ENCODE data around the gene SESN3. TPM values are rescaled to one million over a fixed set of nuclear protein-coding genes. Genes with fewer than 3 reads are reported as not detected.
"Not testable (repeated sequence)": the region's sequence is repeated elsewhere in the genome, so short reads cannot be mapped to it uniquely, and the experiment has no call there.

SESN3 gene
- total RNA-seq, 1 donor = 105 TPM

DNA sequence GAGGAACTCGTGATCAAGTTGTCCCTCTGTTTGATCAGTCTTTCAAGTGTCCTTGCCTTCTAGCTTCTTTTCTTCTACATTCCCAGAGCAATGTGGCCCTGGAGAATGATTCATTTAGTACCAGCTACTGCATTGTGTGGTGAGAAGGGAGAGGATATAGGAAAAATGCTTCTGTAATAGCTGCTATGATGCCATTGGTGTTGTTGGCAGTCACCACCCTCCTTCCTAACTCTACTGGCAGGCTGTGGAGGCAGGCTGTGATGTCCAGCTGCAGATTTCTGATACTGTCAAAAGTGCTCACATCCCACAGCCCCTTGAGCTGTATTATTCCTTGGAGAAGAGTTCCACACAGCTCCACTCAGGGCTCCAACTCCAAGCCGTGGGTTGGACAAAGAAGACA lies 88.6 kb downstream of the SESN3 start:
- Histone ChIP-seq H3K4me1 (ENCODE audit: insufficient read depth, low read length) (peaks cover 3% of the 10 kb centered on the region), H3K9me3 (ENCODE audit: low read depth, low read length) (no peaks in the 10 kb centered on the region), H3K27me3 (ENCODE audit: insufficient read depth, low read length) (peaks cover 8% of the 10 kb centered on the region), H3K4me3 (ENCODE audit: low read length) (no peak overlapping the region)

DNA sequence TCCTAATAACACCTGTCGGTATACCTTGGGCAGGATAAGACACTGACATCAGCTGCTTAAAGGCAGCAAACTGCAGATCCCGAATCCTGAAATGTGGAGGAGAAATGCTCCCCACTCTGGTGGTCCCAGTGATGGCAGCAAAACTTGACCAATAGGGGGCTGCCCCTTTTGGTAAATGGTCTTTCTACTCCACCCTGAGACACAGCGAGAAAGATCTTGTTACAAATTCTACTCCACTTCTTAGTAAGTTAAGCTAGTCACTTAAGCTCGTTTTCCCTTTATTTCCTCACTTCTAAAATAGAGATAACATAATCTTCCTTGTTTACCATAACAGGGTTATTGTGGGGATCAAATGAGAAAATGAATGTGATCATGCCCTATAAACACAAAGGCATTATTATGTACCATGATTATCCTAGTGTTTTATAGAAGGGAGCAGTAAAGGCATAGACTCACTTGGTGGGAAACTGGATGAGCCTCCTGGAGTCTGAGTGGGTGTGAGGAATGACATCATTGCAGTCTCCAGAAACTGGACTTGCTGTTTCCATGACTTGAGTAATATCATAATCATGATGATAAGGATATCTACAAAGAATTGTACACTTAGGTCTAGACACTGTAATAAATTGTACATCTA lies 90.5 kb downstream of the SESN3 start:
- H3K4me3 ChIP-seq (ENCODE audit: low read length) = no peak overlapping the region
- no peaks in the 10 kb centered on the region for H3K9me3 ChIP-seq (ENCODE audit: low read depth, low read length)
- H3K4me1 ChIP-seq (ENCODE audit: insufficient read depth, low read length) = no peaks in the 10 kb centered on the region
- H3K27me3 ChIP-seq (ENCODE audit: insufficient read depth, low read length) = peaks cover 8% of the 10 kb centered on the region

DNA sequence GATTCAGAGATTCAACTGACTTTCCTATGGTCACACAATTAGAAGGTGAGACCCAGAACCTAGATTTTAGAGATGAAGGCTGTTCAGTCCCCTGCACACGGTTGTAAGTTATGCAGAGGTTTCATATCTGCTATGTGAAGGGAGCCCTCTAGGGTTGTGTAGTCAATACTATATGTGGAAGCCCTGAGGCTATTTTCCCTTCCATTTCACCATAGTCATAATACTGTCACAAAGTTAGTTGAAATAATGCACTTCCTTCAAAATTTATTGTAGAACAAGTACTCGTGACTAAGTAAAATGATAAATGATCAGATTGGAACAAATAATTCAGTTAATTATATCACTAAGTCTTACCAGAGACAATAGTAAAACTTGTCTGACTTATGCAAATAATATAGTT lies 92.6 kb downstream of the SESN3 start:
- Histone ChIP-seq H3K4me3 (ENCODE audit: low read length) (no peak overlapping the region), H3K4me1 (ENCODE audit: insufficient read depth, low read length) (no peaks in the 10 kb centered on the region), H3K9me3 (ENCODE audit: low read depth, low read length) (no peaks in the 10 kb centered on the region), H3K27me3 (ENCODE audit: insufficient read depth, low read length) (peaks cover 8% of the 10 kb centered on the region)

DNA sequence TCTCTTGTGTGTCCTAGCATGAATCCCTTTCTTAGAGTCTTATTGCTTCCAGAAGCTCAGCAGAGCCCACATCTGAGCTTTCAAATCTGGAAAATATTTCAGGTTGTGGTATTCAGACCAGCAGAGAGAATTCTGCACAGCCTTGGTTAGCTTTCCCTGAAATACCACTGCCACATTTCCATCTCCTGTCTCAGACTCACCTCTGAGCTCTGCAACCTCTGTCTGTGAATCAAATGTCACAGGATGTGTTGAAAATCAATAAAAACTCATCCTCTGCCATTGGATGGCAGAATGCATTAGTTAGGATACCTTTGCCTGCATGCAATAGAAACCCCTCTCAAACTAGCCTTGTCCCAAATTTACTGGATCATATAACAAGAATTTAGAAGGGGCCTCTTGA lies 93.7 kb downstream of the SESN3 start:
- Histone ChIP-seq H3K9me3 (ENCODE audit: low read depth, low read length) (no peaks in the 10 kb centered on the region), H3K4me3 (ENCODE audit: low read length) (no peak overlapping the region), H3K4me1 (ENCODE audit: insufficient read depth, low read length) (no peaks in the 10 kb centered on the region), H3K27me3 (ENCODE audit: insufficient read depth, low read length) (peaks cover 8% of the 10 kb centered on the region)

DNA sequence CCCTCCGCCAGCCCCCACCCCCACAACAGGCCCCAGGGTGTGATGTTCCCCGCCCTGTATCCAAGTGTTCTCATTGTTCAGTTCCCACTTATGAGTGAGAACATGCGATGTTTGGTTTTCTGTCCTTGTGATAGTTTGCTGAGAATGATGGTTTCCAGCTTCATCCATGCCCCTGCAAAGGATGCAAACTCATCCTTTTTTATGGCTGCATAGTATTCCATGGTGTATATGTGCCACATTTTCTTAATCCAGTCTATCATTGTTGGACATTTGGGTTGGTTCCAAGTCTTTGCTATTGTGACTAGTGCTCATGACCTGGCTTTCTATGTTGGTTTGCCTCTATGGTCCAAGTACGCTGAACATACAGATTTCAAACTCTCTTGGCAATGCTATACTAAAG lies 94.3 kb downstream of the SESN3 start:
- not testable (repeated sequence) for H3K4me3 ChIP-seq (ENCODE audit: low read length); H3K4me1 ChIP-seq (ENCODE audit: insufficient read depth, low read length); H3K9me3 ChIP-seq (ENCODE audit: low read depth, low read length); H3K27me3 ChIP-seq (ENCODE audit: insufficient read depth, low read length)

DNA sequence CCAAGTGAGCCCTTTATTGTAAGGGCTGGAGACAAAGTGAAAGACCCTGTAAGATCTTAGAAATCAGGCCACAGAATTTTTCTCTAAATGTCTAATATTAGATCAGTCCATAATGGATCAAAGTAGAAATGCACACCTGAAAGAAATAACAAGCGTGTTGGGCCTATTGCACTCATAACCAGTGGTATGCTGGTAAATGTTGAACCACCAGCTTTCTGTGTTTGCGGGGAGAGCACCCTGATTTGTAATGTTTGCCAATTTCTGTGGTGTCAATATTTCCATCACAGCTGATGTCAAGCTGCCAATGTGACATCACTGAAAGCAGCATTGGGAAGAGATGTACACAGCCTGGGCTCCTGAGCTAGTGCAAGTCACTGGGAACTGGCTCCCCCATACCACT lies 95.1 kb downstream of the SESN3 start:
- peaks cover 3% of the 10 kb centered on the region for H3K27me3 ChIP-seq (ENCODE audit: insufficient read depth, low read length)
- no peak overlapping the region for H3K4me3 ChIP-seq (ENCODE audit: low read length)
- no peaks in the 10 kb centered on the region for H3K9me3 ChIP-seq (ENCODE audit: low read depth, low read length)
- H3K4me1 ChIP-seq (ENCODE audit: insufficient read depth, low read length) = no peaks in the 10 kb centered on the region

DNA sequence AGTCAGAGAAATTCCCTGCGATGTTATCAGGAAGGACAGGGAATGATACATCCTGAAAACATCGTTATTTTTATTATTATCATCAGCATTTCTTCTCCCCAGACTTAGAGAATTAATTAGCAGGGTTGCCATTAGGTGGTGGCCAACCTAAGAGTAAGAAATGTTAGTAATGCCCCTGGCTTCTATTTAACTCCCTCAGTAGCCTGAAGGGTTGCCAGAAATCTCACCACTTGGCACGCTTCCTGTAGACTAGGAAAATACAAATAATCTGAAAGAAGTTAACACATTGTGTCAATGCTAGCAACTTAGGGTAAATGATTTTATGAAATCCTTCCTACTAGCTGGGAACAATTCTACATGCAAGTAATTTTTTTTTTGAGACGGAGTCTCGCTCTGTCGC lies 95.8 kb downstream of the SESN3 start:
- Histone ChIP-seq H3K4me1 (ENCODE audit: insufficient read depth, low read length) (no peaks in the 10 kb centered on the region), H3K27me3 (ENCODE audit: insufficient read depth, low read length) (no peaks in the 10 kb centered on the region), H3K4me3 (ENCODE audit: low read length) (no peak overlapping the region), H3K9me3 (ENCODE audit: low read depth, low read length) (no peaks in the 10 kb centered on the region)

DNA sequence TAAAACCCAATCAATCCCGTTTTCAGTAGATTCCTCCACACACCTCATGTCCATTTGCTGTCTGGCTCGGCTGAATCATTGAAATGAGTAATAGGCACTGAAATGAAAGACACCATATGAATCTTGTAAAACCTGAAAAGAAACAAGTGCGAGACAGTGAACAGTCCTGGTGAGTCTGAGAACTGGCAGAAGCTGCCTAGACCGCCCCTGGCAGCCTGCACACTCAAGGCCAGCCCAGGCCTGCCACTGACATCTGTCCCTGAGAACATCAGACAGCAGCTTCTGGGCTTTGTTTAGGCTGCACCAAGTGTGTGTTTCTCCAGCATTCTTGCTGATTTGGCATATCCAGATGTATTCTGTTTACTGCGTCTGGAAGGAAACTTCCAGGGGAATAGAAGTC lies 96.5 kb downstream of the SESN3 start:
- H3K4me3 ChIP-seq (ENCODE audit: low read length) = no peak overlapping the region
- no peaks in the 10 kb centered on the region for H3K4me1 ChIP-seq (ENCODE audit: insufficient read depth, low read length)
- H3K9me3 ChIP-seq (ENCODE audit: low read depth, low read length) = no peaks in the 10 kb centered on the region
- no peaks in the 10 kb centered on the region for H3K27me3 ChIP-seq (ENCODE audit: insufficient read depth, low read length)

DNA sequence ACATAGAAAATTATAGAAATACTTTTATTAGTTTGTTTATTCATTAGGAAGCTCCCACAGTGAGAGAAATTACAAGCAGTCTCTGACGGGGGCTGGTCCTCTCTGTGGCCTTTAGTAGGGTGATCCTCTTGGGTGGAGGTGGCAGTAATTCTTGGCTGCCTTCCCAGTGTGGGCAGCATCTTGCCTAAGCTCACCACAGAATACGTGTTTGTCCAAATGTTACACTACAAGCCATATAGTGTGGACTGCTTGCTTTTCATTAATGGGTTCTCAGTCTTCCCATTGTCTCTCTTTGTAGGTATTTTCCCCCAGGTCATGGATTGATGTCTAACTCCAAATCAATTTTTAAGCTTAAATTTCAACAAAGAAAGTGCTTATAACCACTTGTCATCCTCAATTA lies 98.0 kb downstream of the SESN3 start:
- no peaks in the 10 kb centered on the region for H3K4me1 ChIP-seq (ENCODE audit: insufficient read depth, low read length)
- no peaks in the 10 kb centered on the region for H3K9me3 ChIP-seq (ENCODE audit: low read depth, low read length)
- no peaks in the 10 kb centered on the region for H3K27me3 ChIP-seq (ENCODE audit: insufficient read depth, low read length)
- H3K4me3 ChIP-seq (ENCODE audit: low read length) = no peak overlapping the region

DNA sequence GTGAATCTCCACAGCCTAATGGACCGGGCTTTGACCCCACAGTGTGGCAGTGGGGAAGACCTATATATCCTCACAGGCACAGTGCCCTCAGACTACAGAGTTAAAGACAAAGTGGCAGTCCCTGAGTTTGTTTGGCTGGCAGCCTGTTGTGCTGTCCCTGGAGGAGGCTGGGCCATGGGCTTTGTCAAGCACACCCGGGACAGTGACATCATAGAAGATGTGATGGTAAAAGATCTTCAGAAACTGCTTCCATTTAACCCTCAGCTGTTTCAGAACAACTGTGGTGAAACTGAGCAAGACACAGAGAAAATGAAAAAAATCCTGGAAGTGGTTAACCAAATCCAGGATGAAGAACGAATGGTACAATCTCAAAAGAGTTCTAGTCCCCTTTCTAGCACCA lies 102.4 kb downstream of the SESN3 start:
- no peaks in the 10 kb centered on the region for H3K4me1 ChIP-seq (ENCODE audit: insufficient read depth, low read length)
- no peaks in the 10 kb centered on the region for H3K9me3 ChIP-seq (ENCODE audit: low read depth, low read length)
- no peak overlapping the region for H3K4me3 ChIP-seq (ENCODE audit: low read length)
- H3K27me3 ChIP-seq (ENCODE audit: insufficient read depth, low read length) = no peaks in the 10 kb centered on the region

DNA sequence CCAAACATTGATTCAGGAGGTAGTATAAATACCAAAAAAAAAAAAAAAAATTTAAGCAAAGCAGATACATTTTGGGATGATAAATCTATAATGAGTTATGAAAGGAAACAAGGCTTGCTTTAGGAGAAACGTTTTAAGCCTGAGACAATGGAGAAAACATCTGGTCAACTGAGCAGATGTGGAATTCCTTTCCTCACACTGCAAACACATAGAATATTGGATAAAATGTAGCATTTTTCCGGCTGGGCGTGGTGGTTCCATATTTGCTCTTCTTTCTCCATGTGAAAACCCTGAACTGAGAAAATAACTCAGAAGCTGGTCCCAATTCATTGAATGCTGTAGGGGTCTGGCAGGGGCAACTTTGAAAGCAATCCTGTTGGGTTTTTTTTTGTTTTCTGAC lies 107.4 kb downstream of the SESN3 start:
- no peaks in the 10 kb centered on the region for H3K27me3 ChIP-seq (ENCODE audit: insufficient read depth, low read length)
- no peak overlapping the region for H3K4me3 ChIP-seq (ENCODE audit: low read length)
- H3K4me1 ChIP-seq (ENCODE audit: insufficient read depth, low read length) = no peaks in the 10 kb centered on the region
- H3K9me3 ChIP-seq (ENCODE audit: low read depth, low read length) = no peaks in the 10 kb centered on the region

DNA sequence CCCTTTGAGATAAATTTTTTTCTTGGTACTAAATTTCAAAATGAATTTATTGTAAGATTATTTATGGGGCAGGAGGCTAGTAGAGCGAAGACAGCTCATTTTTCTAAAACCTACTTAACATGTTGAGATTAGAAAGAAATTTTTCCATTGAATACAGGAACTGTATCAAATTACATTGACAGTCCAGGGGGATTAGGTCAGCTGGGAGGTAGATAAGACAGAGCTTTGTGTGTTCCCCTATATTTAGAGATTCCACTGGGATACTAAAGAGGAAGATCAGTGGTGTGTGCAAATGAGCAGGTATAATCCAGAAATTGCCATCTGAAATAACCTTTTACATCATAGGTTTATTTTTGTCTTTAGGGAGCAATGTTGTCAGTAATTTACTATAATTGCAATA lies 109.3 kb downstream of the SESN3 start:
- H3K4me1 ChIP-seq (ENCODE audit: insufficient read depth, low read length) = no peaks in the 10 kb centered on the region
- no peaks in the 10 kb centered on the region for H3K27me3 ChIP-seq (ENCODE audit: insufficient read depth, low read length)
- no peak overlapping the region for H3K4me3 ChIP-seq (ENCODE audit: low read length)
- H3K9me3 ChIP-seq (ENCODE audit: low read depth, low read length) = no peaks in the 10 kb centered on the region

DNA sequence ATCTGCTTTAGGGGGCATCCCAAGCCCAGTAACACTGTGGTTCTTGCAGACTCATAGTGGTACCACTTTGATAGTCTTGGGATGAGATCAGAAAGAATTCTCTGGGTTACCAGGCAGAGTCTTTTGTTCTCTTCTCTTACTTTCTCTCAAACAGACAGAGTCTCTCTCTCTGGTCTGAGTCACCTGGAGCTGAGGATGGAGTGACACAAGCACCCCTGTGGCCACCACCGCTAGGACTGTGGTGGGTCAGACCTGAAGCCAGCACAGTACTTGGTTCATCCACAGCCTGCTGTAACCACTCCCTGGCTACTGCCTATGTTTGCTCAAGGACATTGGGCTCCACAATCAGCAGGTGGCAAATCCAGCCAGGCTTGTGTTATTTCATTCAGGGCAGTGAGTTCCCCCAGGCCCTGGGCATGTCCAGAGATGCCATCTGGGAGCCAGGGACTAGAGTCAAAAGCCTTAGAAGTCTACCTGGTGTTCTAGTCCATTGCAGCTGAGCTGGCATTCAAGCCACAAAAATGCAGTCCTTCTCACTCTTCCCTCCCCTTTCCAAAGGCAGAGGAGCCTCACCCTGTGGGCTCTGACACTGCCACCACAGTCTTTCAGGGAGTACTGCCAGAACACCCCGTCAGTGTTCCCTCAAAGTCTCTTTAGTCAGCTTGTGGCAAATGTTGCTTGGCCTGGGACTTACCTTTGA lies 111.5 kb downstream of the SESN3 start:
- no peaks in the 10 kb centered on the region for H3K9me3 ChIP-seq (ENCODE audit: low read depth, low read length)
- H3K4me1 ChIP-seq (ENCODE audit: insufficient read depth, low read length) = no peaks in the 10 kb centered on the region
- H3K4me3 ChIP-seq (ENCODE audit: low read length) = no peak overlapping the region
- no peaks in the 10 kb centered on the region for H3K27me3 ChIP-seq (ENCODE audit: insufficient read depth, low read length)

DNA sequence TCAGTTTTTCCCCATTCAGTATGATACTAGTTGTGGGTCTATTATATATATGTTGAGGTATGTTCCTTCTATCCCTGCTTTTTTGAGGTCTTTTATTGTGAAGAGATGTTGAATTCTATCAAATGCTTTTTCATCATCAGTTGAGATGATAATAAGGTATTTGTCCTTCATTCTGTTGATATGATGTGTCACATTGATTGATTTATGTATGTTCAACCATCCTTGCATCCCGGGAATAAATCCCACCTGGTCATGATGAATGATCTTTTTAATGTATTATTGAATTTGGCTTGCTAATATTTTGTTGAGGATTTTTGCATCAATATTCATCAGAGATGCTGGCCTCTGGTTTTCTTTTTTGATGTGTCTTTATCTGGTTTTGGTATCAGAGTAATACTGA lies 115.4 kb downstream of the SESN3 start:
- Histone ChIP-seq H3K27me3 (ENCODE audit: insufficient read depth, low read length) (no peaks in the 10 kb centered on the region), H3K9me3 (ENCODE audit: low read depth, low read length) (no peaks in the 10 kb centered on the region), H3K4me1 (ENCODE audit: insufficient read depth, low read length) (no peaks in the 10 kb centered on the region), H3K4me3 (ENCODE audit: low read length) (no peak overlapping the region)
